Panc1 (cell line): Measurements from ENCODE around the gene DCAF8. TPM values are rescaled to one million over a fixed set of nuclear protein-coding genes. Genes with fewer than 3 reads are reported as not detected.

ENCODE experiments used
- ATAC-seq: fragments of 200-7000 bp; cut with Tn5 transposase; 2 replicates; pipeline ENCODE4 v1.9.1; 2020; ENCODE audit warnings: mild to moderate bottlenecking, moderate library complexity
- BruUV-seq: library from RNA; stranded (reverse); fragments of 400-500 nt; replicated peaks from 2 replicates; lab custom pipeline; 2021; lab: Mats Ljungman, UMichigan
- CTCF ChIA-PET: fragments of 300-600 bp; sonication (Branson Sonifier 250); formaldehyde crosslinking; loops from one replicate; lab custom pipeline; 2022; ENCODE audit warnings: antibody characterized with exemption; lab: Charles Lee
- POLR2A ChIA-PET: fragments of 300-600 bp; sonication (Branson Sonifier 250); formaldehyde crosslinking; loops from one replicate; lab custom pipeline; 2022; ENCODE audit warnings: antibody characterized with exemption; lab: Charles Lee
- DNase-seq: peaks from one replicate; pipeline ENCODE4 v3.0.0-alpha.2; 2010; ENCODE audit warnings: low read depth, low spot score
- H3K27ac ChIP-seq: 2 replicates; pipeline ENCODE4 v1.5.1; 2011; ENCODE audit warnings: mild to moderate bottlenecking, low read length, inconsistent platforms
- H3K27me3 ChIP-seq: fragments of 200-500 bp; sonication (Bioruptor generic); 2 replicates; pipeline ENCODE4 v1.6.0; 2014; ENCODE audit warnings: low read length, inconsistent platforms; ENCODE audit not compliant: control insufficient read depth, insufficient read depth
- H3K36me3 ChIP-seq: fragments of 200-500 bp; sonication (Bioruptor generic); 2 replicates; pipeline ENCODE4 v1.5.1; 2014; ENCODE audit warnings: inconsistent platforms, mild to moderate bottlenecking, low read length, moderate library complexity; ENCODE audit not compliant: control insufficient read depth, insufficient read depth
- H3K4me1 ChIP-seq: 2 replicates; pipeline ENCODE4 v1.5.1; 2011; ENCODE audit warnings: inconsistent platforms, mild to moderate bottlenecking, low read length, moderate library complexity; ENCODE audit not compliant: control insufficient read depth, insufficient read depth
- H3K4me3 ChIP-seq, 2 experiments: 2 replicates each; pipeline ENCODE4 v1.5.1; 2011 to 2012; ENCODE audit warnings: low read depth in 2 of 2, low read length in 2 of 2, mild to moderate bottlenecking in 2 of 2, inconsistent platforms in 1 of 2, moderate library complexity in 1 of 2
- H3K9me3 ChIP-seq: fragments of 200-500 bp; sonication (Bioruptor generic); 2 replicates; pipeline ENCODE4 v1.5.1; 2014; ENCODE audit warnings: low read depth, mild to moderate bottlenecking, inconsistent platforms, low read length, moderate library complexity; ENCODE audit not compliant: control insufficient read depth, insufficient read depth
- CTCF ChIP-seq: fragments of 450-650 bp; IDR thresholded peaks from 2 replicates; pipeline ENCODE4 v1.5.1; 2017; ENCODE audit warnings: mild to moderate bottlenecking
- POLR2AphosphoS5 ChIP-seq: IDR thresholded peaks from 2 replicates; pipeline ENCODE4 v1.6.1; 2012; ENCODE audit warnings: mild to moderate bottlenecking, low read depth, low read length, moderate library complexity
- SIN3A ChIP-seq: IDR thresholded peaks from 2 replicates; pipeline ENCODE4 v1.6.1; 2012; ENCODE audit warnings: low read depth, mild to moderate bottlenecking, low read length, moderate library complexity, borderline replicate concordance; ENCODE audit not compliant: insufficient read depth
- TCF7L2 ChIP-seq: IDR thresholded peaks from 2 replicates; pipeline ENCODE4 v1.6.1; 2011; ENCODE audit warnings: mild to moderate bottlenecking, low read depth, low read length, inconsistent platforms
- in situ Hi-C: cut with HindIII; loops from 2 replicates; pipeline ENCODE4 v1.10.0; 2016; ENCODE audit warnings: low sequenced_read_pairs, low pct_unique_long_range_greater_than_20kb
- intact Hi-C: fragments of 100-400 bp; cut with micrococcal nuclease; formaldehyde crosslinking; loops from one replicate; pipeline ENCODE4 v1.10.0; 2022; ENCODE audit not compliant: unreplicated experiment
- total RNA-seq: library from RNA; stranded (reverse); gene quantifications from one replicate; pipeline ENCODE4 v1.2.1, GENCODE V29; 2021; ENCODE audit not compliant: unreplicated experiment
- TF ChIP-seq, protein P1 (sequence below), 2 experiments: IDR thresholded peaks; 2 replicates each; pipeline ENCODE4 v1.6.1; 2011 to 2012; ENCODE audit warnings: low read depth in 2 of 2, control low read depth in 1 of 2, low read length in 1 of 2, mild to moderate bottlenecking in 1 of 2, moderate library complexity in 1 of 2; ENCODE audit not compliant: insufficient read depth in 1 of 2

The DCAF8 gene
- total RNA-seq, 1 experiment from 2014 or later = 127 TPM

DNA sequence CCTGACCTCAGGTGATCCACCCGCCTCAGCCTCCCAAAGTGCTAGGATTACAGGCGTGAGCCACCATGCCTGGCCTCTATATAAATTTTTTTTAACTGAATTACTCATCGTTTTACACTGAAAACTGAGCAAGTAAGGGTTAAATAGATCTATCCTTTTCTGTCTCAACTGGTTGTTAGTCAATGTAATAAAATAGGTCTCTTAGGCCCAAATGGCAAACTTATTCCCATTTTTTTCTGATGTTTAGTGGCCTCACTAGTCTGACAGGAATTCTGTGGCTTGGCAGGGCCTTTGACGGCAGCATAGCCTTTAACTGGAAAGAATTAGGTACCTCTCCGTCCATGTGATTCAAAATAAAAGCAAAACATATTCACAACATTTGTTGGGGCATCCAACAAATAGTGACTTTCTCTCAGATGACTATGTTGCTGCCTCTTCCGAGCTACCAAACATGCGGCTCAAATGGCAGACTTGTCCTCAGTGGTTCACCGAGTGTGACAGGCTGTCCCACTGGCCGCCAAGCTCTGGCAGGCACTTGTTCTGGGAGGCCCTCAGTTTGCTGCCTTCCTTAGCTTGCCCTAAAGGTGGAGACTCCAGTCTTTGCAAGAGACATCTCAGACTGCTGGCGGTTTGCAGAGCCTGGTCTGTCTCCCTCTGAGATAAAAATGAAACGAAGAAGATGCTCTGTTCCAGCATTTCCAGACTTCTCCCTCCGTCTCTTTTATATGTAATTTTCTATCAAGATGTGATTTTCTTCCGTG is 93.6 kb downstream of the DCAF8 start:
- no peaks in the 10 kb centered on the region for H3K9me3 ChIP-seq
- peaks cover 15% of the 10 kb centered on the region for H3K27me3 ChIP-seq
- POLR2A ChIA-PET = no interaction called here
- intact Hi-C loops = no loop called here
- no peak overlapping the region for H3K27ac ChIP-seq
- TF ChIP-seq TCF7L2 = no peak
- TF ChIP-seq, protein P1, sequence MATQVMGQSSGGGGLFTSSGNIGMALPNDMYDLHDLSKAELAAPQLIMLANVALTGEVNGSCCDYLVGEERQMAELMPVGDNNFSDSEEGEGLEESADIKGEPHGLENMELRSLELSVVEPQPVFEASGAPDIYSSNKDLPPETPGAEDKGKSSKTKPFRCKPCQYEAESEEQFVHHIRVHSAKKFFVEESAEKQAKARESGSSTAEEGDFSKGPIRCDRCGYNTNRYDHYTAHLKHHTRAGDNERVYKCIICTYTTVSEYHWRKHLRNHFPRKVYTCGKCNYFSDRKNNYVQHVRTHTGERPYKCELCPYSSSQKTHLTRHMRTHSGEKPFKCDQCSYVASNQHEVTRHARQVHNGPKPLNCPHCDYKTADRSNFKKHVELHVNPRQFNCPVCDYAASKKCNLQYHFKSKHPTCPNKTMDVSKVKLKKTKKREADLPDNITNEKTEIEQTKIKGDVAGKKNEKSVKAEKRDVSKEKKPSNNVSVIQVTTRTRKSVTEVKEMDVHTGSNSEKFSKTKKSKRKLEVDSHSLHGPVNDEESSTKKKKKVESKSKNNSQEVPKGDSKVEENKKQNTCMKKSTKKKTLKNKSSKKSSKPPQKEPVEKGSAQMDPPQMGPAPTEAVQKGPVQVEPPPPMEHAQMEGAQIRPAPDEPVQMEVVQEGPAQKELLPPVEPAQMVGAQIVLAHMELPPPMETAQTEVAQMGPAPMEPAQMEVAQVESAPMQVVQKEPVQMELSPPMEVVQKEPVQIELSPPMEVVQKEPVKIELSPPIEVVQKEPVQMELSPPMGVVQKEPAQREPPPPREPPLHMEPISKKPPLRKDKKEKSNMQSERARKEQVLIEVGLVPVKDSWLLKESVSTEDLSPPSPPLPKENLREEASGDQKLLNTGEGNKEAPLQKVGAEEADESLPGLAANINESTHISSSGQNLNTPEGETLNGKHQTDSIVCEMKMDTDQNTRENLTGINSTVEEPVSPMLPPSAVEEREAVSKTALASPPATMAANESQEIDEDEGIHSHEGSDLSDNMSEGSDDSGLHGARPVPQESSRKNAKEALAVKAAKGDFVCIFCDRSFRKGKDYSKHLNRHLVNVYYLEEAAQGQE (IDR thresholded peaks at IDR 0.05; ENCODE audit: insufficient read depth in 1 of 2, low read depth in 2 of 2, low read length in 1 of 2) = no peak
- DNase-seq (no peak), ATAC-seq (no peak)
- H3K36me3 ChIP-seq = no peaks in the 10 kb centered on the region
- in situ Hi-C loops = no loop called here
- CTCF ChIA-PET = interaction anchor here (1.3 kb wide), 1 partner anchor 25 kb away, joined by 3 read pairs; no protein-coding TSS in a partner anchor
- no peak overlapping the region for H3K4me3 ChIP-seq
- BruUV-seq = no TSS peak
- no peaks in the 10 kb centered on the region for H3K4me1 ChIP-seq

- Histone ChIP-seq H3K9me3 (no peaks in the 10 kb centered on the region), H3K27ac (no peak overlapping the region), H3K4me1 (no peaks in the 10 kb centered on the region), H3K27me3 (peaks cover 15% of the 10 kb centered on the region), H3K36me3 (no peaks in the 10 kb centered on the region), H3K4me3 (no peak overlapping the region)
- ChIA-PET CTCF (no interaction called here), POLR2A (no interaction called here)
- intact Hi-C loops (no loop called here), in situ Hi-C loops (no loop called here)
- BruUV-seq = no TSS peak
- no peak for DNase-seq
- ATAC-seq = no peak
- TF ChIP-seq, protein P1 (IDR thresholded peaks at IDR 0.05; ENCODE audit: insufficient read depth in 1 of 2, low read depth in 2 of 2, low read length in 1 of 2) = no peak
- TF ChIP-seq POLR2AphosphoS5 = no peak
- TF ChIP-seq SIN3A = no peak
These were observed 94.3 kb downstream of the DCAF8 start for GRCh38 chr1:160168016-160168415.

- CTCF ChIA-PET = no interaction called here
These were observed 94.8 kb downstream of the DCAF8 start for GRCh38 chr1:160167580-160167979.

More at GRCh38 chr1:160167580-160167979, 94.8 kb downstream of the DCAF8 start:
- H3K9me3 ChIP-seq = no peaks in the 10 kb centered on the region
- DNase-seq (no peak), ATAC-seq (no peak)
- no peaks in the 10 kb centered on the region for H3K36me3 ChIP-seq
- H3K27me3 ChIP-seq = peaks cover 15% of the 10 kb centered on the region
- POLR2A ChIA-PET = no interaction called here
- no TSS peak for BruUV-seq
- H3K4me1 ChIP-seq = no peaks in the 10 kb centered on the region
- TF ChIP-seq CTCF = no peak; the same call in 1 of the 2 replicates
- TF ChIP-seq, protein P1 (IDR thresholded peaks at IDR 0.05; ENCODE audit: insufficient read depth in 1 of 2, low read depth in 2 of 2, low read length in 1 of 2) = no peak
- no peak for TF ChIP-seq SIN3A
- TF ChIP-seq POLR2AphosphoS5 = no peak
- no peak for TF ChIP-seq TCF7L2
- H3K4me3 ChIP-seq = no peak overlapping the region
- in situ Hi-C loops (no loop called here), intact Hi-C loops (no loop called here)
- H3K27ac ChIP-seq = no peak overlapping the region
